Kidney epithelial cell (primary cell): ENCODE measurements around the gene ROM1. TPM values are rescaled to one million over a fixed set of nuclear protein-coding genes. Genes with fewer than 3 reads are reported as not detected.

Experiments used
- DNase-seq: peaks from one replicate; pipeline ENCODE4 v3.0.0-alpha.2; 2010; ENCODE audit warnings: low read depth
- H3K27me3 ChIP-seq: 2 replicates; pipeline ENCODE4 v1.6.0; 2011; ENCODE audit warnings: low read length; ENCODE audit not compliant: control insufficient read depth, insufficient read depth
- H3K36me3 ChIP-seq: 2 replicates; pipeline ENCODE4 v1.5.1; 2011; ENCODE audit warnings: low read length; ENCODE audit not compliant: control insufficient read depth, insufficient read depth
- H3K4me3 ChIP-seq: 2 replicates; pipeline ENCODE4 v1.5.1; 2011; ENCODE audit warnings: low read depth, mild to moderate bottlenecking, control low read depth, low read length
- CTCF ChIP-seq: IDR thresholded peaks from 2 replicates; pipeline ENCODE4 v1.5.1; 2011; ENCODE audit warnings: mild to moderate bottlenecking, moderate library complexity, low read length, control low read depth, inconsistent platforms; ENCODE audit not compliant: insufficient read depth, poor library complexity, severe bottlenecking
- total RNA-seq: library from RNA; depleted of rRNA; stranded (reverse); fragments of >200 nt; gene quantifications from 2 replicates; pipeline ENCODE4 v1.2.3, GENCODE V29; 2015

Gene ROM1
- total RNA-seq, 1 donor from 2014 or later: 1.4 TPM

DNA sequence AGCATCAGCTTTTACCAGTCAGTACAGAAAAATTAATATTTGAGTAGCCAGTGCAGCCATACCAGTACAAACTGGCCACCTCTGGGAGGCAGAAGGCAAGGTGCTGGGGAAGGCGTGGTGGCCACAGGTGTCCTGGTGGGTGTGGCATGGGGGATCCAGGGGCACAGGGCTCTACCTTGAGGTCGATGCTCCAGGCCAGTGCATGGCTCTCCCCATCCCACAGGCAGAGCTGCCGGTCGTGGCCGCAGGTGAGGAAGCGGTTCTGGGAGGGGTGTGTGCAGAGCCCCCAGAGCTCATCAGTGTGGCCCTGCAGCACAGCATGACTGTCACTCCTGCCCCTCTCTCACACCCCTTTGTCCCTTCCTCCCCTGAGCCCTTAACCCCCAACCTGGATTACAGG lies 7.6 kb upstream of the ROM1 start:
- Histone ChIP-seq H3K36me3 (no peaks in the 10 kb centered on the region), H3K27me3 (no peaks in the 10 kb centered on the region), H3K4me3 (no peak overlapping the region)
- no peak for TF ChIP-seq CTCF
- no peak for DNase-seq

GRCh38 chr11:62605902-62606301 lies 7.2 kb upstream of the ROM1 start:
- TF ChIP-seq CTCF: no peak
- no peak for DNase-seq
- Histone ChIP-seq H3K36me3 (no peaks in the 10 kb centered on the region), H3K4me3 (no peak overlapping the region), H3K27me3 (no peaks in the 10 kb centered on the region)

GRCh38 chr11:62607714-62608113 lies 5.3 kb upstream of the ROM1 start:
- Histone ChIP-seq H3K36me3 (no peaks in the 10 kb centered on the region), H3K4me3 (no peak overlapping the region), H3K27me3 (no peaks in the 10 kb centered on the region)
- TF ChIP-seq CTCF: no peak
- DNase-seq: no peak

- no peaks in the 10 kb centered on the region for H3K27me3 ChIP-seq
- H3K4me3 ChIP-seq: no peak overlapping the region
- H3K36me3 ChIP-seq: no peaks in the 10 kb centered on the region
- DNase-seq: no peak
- no peak for TF ChIP-seq CTCF
These were observed 4.3 kb upstream of the ROM1 start for GRCh38 chr11:62608776-62609175.

- Histone ChIP-seq H3K36me3 (no peaks in the 10 kb centered on the region), H3K4me3 (no peak overlapping the region), H3K27me3 (no peaks in the 10 kb centered on the region)
- TF ChIP-seq CTCF: no peak
- DNase-seq: no peak
These were observed 2.7 kb upstream of the ROM1 start for GRCh38 chr11:62610403-62610802.

DNA sequence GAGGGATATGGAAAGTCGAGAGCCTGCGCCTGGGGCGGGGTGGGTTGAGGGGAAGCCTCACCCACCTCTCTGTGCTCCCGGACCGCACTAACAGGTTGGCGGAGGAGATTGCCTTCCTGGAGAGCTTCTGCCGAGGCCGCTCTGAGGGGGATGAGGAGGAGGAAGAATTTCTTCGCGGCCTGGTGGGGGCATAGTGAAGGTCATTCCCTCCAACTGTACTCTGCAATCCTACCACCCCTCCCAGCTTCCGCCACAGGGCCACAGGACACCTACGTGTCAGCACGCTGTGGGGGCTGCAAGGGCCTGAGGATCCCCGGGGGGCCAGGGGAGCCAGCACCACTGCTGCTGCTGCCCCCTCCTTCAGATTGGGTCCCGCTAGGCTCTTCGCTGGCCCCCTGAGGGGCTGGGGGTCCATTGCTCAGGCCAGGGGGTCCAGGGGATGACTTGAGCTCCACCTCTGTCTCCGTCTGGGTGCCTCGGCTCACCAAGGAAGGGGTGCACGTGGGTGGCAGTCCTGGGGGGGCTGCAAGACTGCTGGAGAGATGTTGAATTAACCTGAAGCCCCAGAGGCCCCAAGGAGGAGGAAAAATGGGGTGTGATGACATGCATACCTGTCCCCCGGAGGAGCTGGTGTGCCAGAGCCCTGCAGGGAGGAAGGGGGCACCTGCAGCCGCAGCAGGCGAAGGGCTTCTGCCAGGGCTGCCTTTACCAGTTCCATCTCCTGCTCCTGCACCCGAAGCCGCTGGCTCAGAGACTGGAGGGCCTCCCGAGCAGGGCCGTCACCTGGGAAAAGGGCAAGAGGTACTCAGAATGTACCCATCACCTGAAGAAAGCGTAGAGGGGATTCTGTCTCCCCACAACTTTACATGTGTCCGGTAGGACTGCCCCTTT lies 2.0 kb upstream of the ROM1 start:
- H3K4me3 ChIP-seq: peak overlapping the region; percentile 54
- DNase-seq: no peak
- TF ChIP-seq CTCF: no peak
- H3K36me3 ChIP-seq: no peaks in the 10 kb centered on the region
- H3K27me3 ChIP-seq: no peaks in the 10 kb centered on the region
